GM06990 (cell line): ENCODE results near the gene HS6ST3.

Source experiments
- DNase-seq: peaks from one replicate; pipeline ENCODE4 v3.0.0-alpha.2; 2011; ENCODE audit not compliant: insufficient read length; ENCODE audit errors: extremely low read depth
- H3K27me3 ChIP-seq: replicated peaks from 2 replicates; pipeline ENCODE4 v1.6.0; 2011; ENCODE audit warnings: low read length; ENCODE audit not compliant: control insufficient read depth, insufficient read depth
- H3K36me3 ChIP-seq: 2 replicates; pipeline ENCODE4 v1.5.1; 2011; ENCODE audit warnings: low read length; ENCODE audit not compliant: control insufficient read depth, insufficient read depth
- H3K4me3 ChIP-seq: replicated peaks from 2 replicates; pipeline ENCODE4 v1.5.1; 2011; ENCODE audit warnings: low read depth, mild to moderate bottlenecking, control low read depth, low read length
- CTCF ChIP-seq: IDR thresholded peaks from 2 replicates; pipeline ENCODE4 v1.5.1; 2011; ENCODE audit warnings: low read length, control low read depth, mild to moderate bottlenecking, inconsistent platforms; ENCODE audit not compliant: insufficient read depth, poor library complexity, severe bottlenecking

HS6ST3 gene

GRCh38 chr13:96346921-96347320, 257.0 kb downstream of the HS6ST3 start:
- H3K27me3 ChIP-seq: no peaks in the 10 kb centered on the region
- DNase-seq: no peak
- no peak for TF ChIP-seq CTCF
- H3K36me3 ChIP-seq: no peaks in the 10 kb centered on the region
- no peak overlapping the region for H3K4me3 ChIP-seq

GRCh38 chr13:96373597-96373996, 283.7 kb downstream of the HS6ST3 start:
- no peaks in the 10 kb centered on the region for H3K36me3 ChIP-seq
- TF ChIP-seq CTCF: no peak
- H3K27me3 ChIP-seq: no peaks in the 10 kb centered on the region
- no peak overlapping the region for H3K4me3 ChIP-seq
- DNase-seq: no peak

- no peaks in the 10 kb centered on the region for H3K36me3 ChIP-seq
- DNase-seq: no peak
- H3K4me3 ChIP-seq: no peak overlapping the region
- no peaks in the 10 kb centered on the region for H3K27me3 ChIP-seq
- no peak for TF ChIP-seq CTCF
These were observed 287.9 kb downstream of the HS6ST3 start for GRCh38 chr13:96377835-96378234.

GRCh38 chr13:96379967-96380366, 290.1 kb downstream of the HS6ST3 start:
- Histone ChIP-seq H3K36me3 (no peaks in the 10 kb centered on the region), H3K4me3 (no peak overlapping the region), H3K27me3 (no peaks in the 10 kb centered on the region)
- TF ChIP-seq CTCF: no peak
- no peak for DNase-seq

- no peak for DNase-seq
- Histone ChIP-seq H3K36me3 (no peaks in the 10 kb centered on the region), H3K27me3 (no peaks in the 10 kb centered on the region), H3K4me3 (no peak overlapping the region)
- no peak for TF ChIP-seq CTCF
These were observed 291.8 kb downstream of the HS6ST3 start for GRCh38 chr13:96381681-96382080.

GRCh38 chr13:96388598-96388997, 298.7 kb downstream of the HS6ST3 start:
- TF ChIP-seq CTCF: no peak
- no peak overlapping the region for H3K4me3 ChIP-seq
- DNase-seq: no peak
- H3K27me3 ChIP-seq: no peaks in the 10 kb centered on the region
- H3K36me3 ChIP-seq: no peaks in the 10 kb centered on the region
